Calu3 (cell line): Measurements from ENCODE around the gene CHD5. TPM values are rescaled to one million over a fixed set of nuclear protein-coding genes. Genes with fewer than 3 reads are reported as not detected.

ENCODE experiments used
- BruUV-seq: library from RNA; stranded (reverse); fragments of 400-500 nt; replicated peaks from 2 replicates; lab custom pipeline; 2021; lab: Mats Ljungman, UMichigan
- CTCF ChIA-PET: fragments of 300-600 bp; sonication (Branson Sonifier 250); formaldehyde crosslinking; loops from one replicate; lab custom pipeline; 2022; ENCODE audit warnings: antibody characterized with exemption; lab: Charles Lee
- DNase-seq: peaks from one replicate; pipeline ENCODE4 v3.0.0; 2022
- H3K27ac Mint-ChIP-seq: one replicate; pipeline ENCODE4 v1.8.0; 2022; ENCODE audit warnings: mixed read lengths; ENCODE audit not compliant: unreplicated experiment
- H3K27me3 Mint-ChIP-seq: one replicate; pipeline ENCODE4 v1.8.0; 2022; ENCODE audit warnings: mixed read lengths; ENCODE audit not compliant: unreplicated experiment
- H3K36me3 Mint-ChIP-seq: one replicate; pipeline ENCODE4 v1.8.0; 2022; ENCODE audit warnings: mild to moderate bottlenecking, moderate library complexity, mixed read lengths; ENCODE audit not compliant: insufficient read depth, unreplicated experiment
- H3K4me1 Mint-ChIP-seq: one replicate; pipeline ENCODE4 v1.8.0; 2022; ENCODE audit warnings: mild to moderate bottlenecking, low read depth, mixed read lengths; ENCODE audit not compliant: unreplicated experiment
- H3K4me3 Mint-ChIP-seq: one replicate; pipeline ENCODE4 v1.8.0; 2022; ENCODE audit warnings: mild to moderate bottlenecking, low read depth, moderate library complexity, mixed read lengths; ENCODE audit not compliant: unreplicated experiment
- H3K9me3 Mint-ChIP-seq: one replicate; pipeline ENCODE4 v1.8.0; 2022; ENCODE audit warnings: low read depth, mixed read lengths; ENCODE audit not compliant: unreplicated experiment
- CTCF ChIP-seq: fragments of 200-600 bp; IDR thresholded peaks from one replicate; pipeline ENCODE4 v1.8.0; 2022; ENCODE audit warnings: antibody characterized with exemption; ENCODE audit not compliant: unreplicated experiment
- intact Hi-C: fragments of 100-400 bp; cut with micrococcal nuclease; formaldehyde crosslinking; loops from one replicate; pipeline ENCODE4 v1.10.0; 2022; ENCODE audit not compliant: unreplicated experiment
- total RNA-seq: library from RNA; stranded (reverse); gene quantifications from 2 replicates; pipeline ENCODE4 v1.2.3, GENCODE V29; 2022

CHD5 gene
- total RNA-seq, 1 experiment from 2014 or later = 0.28 TPM

DNA sequence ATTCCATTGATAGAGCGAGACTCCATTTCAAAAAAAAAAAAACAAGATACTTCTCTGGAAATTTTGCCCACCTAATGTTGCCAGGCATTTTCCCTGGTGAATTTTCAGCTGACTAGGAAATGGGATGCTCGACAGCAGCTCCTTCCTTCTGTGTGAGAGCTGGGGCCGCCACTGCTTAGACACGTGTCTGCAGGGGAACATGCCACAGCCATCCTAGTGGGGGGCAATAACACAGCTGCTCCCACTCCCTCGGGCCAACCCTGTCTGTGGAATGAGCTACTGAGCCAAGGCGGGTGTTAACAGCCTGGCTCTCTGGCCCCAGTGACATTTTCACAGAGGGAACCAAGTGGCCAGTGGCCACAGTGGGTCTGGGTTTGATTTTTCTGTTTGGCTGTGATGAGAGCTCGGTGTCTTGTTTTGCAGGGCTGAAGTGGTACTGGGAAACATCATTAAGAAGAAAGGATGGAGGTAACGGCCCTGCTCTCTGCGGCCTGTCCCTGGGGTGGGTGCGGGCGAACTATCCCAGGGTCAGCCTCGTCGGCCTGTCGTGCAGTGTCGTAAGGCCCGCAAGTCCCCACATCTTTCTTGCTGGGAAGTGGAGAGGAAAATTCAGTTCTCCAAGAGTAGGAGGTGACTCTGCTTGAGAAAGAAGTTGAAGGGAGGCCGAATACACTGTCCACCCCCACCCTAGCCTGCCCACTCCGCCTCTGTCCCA is 95.2 kb downstream of the CHD5 start:
- intact Hi-C loops = no loop called here
- no peak for TF ChIP-seq CTCF
- BruUV-seq = no TSS peak
- H3K36me3 Mint-ChIP-seq = no peaks in the 10 kb centered on the region
- CTCF ChIA-PET = no interaction called here
- H3K27ac Mint-ChIP-seq = no peak overlapping the region
- no peak for DNase-seq
- H3K9me3 Mint-ChIP-seq = no peaks in the 10 kb centered on the region
- peaks cover 34% of the 10 kb centered on the region for H3K27me3 Mint-ChIP-seq
- no peaks in the 10 kb centered on the region for H3K4me1 Mint-ChIP-seq
- H3K4me3 Mint-ChIP-seq = no peak overlapping the region

- no peak for TF ChIP-seq CTCF
- intact Hi-C loops = no loop called here
- H3K27me3 Mint-ChIP-seq = peaks cover 45% of the 10 kb centered on the region
- CTCF ChIA-PET = no interaction called here
- H3K4me1 Mint-ChIP-seq = no peaks in the 10 kb centered on the region
- BruUV-seq = no TSS peak
- H3K9me3 Mint-ChIP-seq = no peaks in the 10 kb centered on the region
- no peak overlapping the region for H3K27ac Mint-ChIP-seq
- no peak for DNase-seq
- H3K4me3 Mint-ChIP-seq = no peak overlapping the region
- no peaks in the 10 kb centered on the region for H3K36me3 Mint-ChIP-seq
Observed at GRCh38 chr1:6083801-6084446, 96.2 kb downstream of the CHD5 start.

GRCh38 chr1:6083385-6083784 is 96.7 kb downstream of the CHD5 start:
- BruUV-seq = no TSS peak
- no peak overlapping the region for H3K27ac Mint-ChIP-seq
- no peaks in the 10 kb centered on the region for H3K9me3 Mint-ChIP-seq
- DNase-seq = no peak
- CTCF ChIA-PET = no interaction called here
- H3K36me3 Mint-ChIP-seq = no peaks in the 10 kb centered on the region
- no peak for TF ChIP-seq CTCF
- no peaks in the 10 kb centered on the region for H3K4me1 Mint-ChIP-seq
- no peak overlapping the region for H3K4me3 Mint-ChIP-seq
- H3K27me3 Mint-ChIP-seq = peaks cover 50% of the 10 kb centered on the region
- intact Hi-C loops = no loop called here

- intact Hi-C loops = no loop called here
- peak; percentile 8 for DNase-seq
- BruUV-seq = no TSS peak
- TF ChIP-seq CTCF = peak; percentile 21
- CTCF ChIA-PET = no interaction called here
- Mint-ChIP-seq H3K36me3 (no peaks in the 10 kb centered on the region), H3K27me3 (peaks cover 47% of the 10 kb centered on the region), H3K4me3 (no peak overlapping the region), H3K4me1 (no peaks in the 10 kb centered on the region), H3K9me3 (no peaks in the 10 kb centered on the region), H3K27ac (no peak overlapping the region)
Observed at GRCh38 chr1:6082430-6082971, 97.6 kb downstream of the CHD5 start.
